Muscle layer of colon (tissue), 2 donors: Measurements from ENCODE around the gene EFR3B.

Experiments used
- H3K27ac ChIP-seq: one replicate; pipeline ENCODE4 v1.7.0; 2013; ENCODE audit warnings: low read depth, mild to moderate bottlenecking, low read length, moderate library complexity
- H3K27me3 ChIP-seq, 2 donors: one replicate each; pipeline ENCODE4 v1.7.0; 2013; ENCODE audit warnings: low read length in 2 of 2, mild to moderate bottlenecking in 2 of 2; ENCODE audit not compliant: insufficient read depth in 2 of 2, control insufficient read depth in 1 of 2
- H3K36me3 ChIP-seq: one replicate; pipeline ENCODE4 v1.7.0; 2013; ENCODE audit warnings: mild to moderate bottlenecking, low read length; ENCODE audit not compliant: insufficient read depth
- H3K4me1 ChIP-seq: one replicate; pipeline ENCODE4 v1.7.0; 2013; ENCODE audit warnings: mild to moderate bottlenecking, low read length; ENCODE audit not compliant: insufficient read depth
- H3K4me3 ChIP-seq, 2 donors: one replicate each; pipeline ENCODE4 v1.7.0; 2013; ENCODE audit warnings: low read length in 2 of 2, low read depth in 1 of 2, mild to moderate bottlenecking in 1 of 2, moderate library complexity in 1 of 2
- H3K9ac ChIP-seq: one replicate; pipeline ENCODE4 v1.7.0; 2013; ENCODE audit warnings: low read length
- H3K9me3 ChIP-seq: one replicate; pipeline ENCODE4 v1.7.0; 2013; ENCODE audit warnings: mild to moderate bottlenecking, low read length
- donor health status: abdominal sarcoma.
- donor health status: Adenocarcinoma of cecum.

The EFR3B gene

GRCh38 chr2:25018681-25019080 lies 23.2 kb upstream of the EFR3B start:
- Histone ChIP-seq H3K4me1 (no peaks in the 10 kb centered on the region), H3K9ac (no peak overlapping the region), H3K27me3 (no peaks in the 10 kb centered on the region), H3K27ac (no peak overlapping the region), H3K36me3 (no peaks in the 10 kb centered on the region), H3K4me3 (no peak overlapping the region), H3K9me3 (no peaks in the 10 kb centered on the region)

- no peaks in the 10 kb centered on the region for H3K36me3 ChIP-seq
Measured at GRCh38 chr2:25021791-25022362, 20.0 kb upstream of the EFR3B start.

GRCh38 chr2:25023333-25023732 lies 18.5 kb upstream of the EFR3B start:
- Histone ChIP-seq H3K27me3 (no peaks in the 10 kb centered on the region), H3K9ac (no peak overlapping the region), H3K4me1 (no peaks in the 10 kb centered on the region), H3K36me3 (no peaks in the 10 kb centered on the region), H3K9me3 (no peaks in the 10 kb centered on the region), H3K27ac (no peak overlapping the region), H3K4me3 (no peak overlapping the region)

More at GRCh38 chr2:25021791-25022362, 20.0 kb upstream of the EFR3B start:
- Histone ChIP-seq H3K9ac (no peak overlapping the region), H3K4me1 (no peaks in the 10 kb centered on the region), H3K27me3 (no peaks in the 10 kb centered on the region), H3K4me3 (no peak overlapping the region), H3K9me3 (no peaks in the 10 kb centered on the region), H3K27ac (no peak overlapping the region)

GRCh38 chr2:25025229-25026007 lies 16.5 kb upstream of the EFR3B start:
- Histone ChIP-seq H3K9me3 (no peaks in the 10 kb centered on the region), H3K4me3 (no peak overlapping the region)

GRCh38 chr2:25026008-25026530 lies 15.8 kb upstream of the EFR3B start:
- H3K36me3 ChIP-seq: no peaks in the 10 kb centered on the region
- H3K9ac ChIP-seq: no peak overlapping the region
- no peaks in the 10 kb centered on the region for H3K4me1 ChIP-seq
- H3K27me3 ChIP-seq: no peaks in the 10 kb centered on the region
- no peak overlapping the region for H3K27ac ChIP-seq
- no peaks in the 10 kb centered on the region for H3K9me3 ChIP-seq
- no peak overlapping the region for H3K4me3 ChIP-seq

More at GRCh38 chr2:25025229-25026007, 16.5 kb upstream of the EFR3B start:
- no peak overlapping the region for H3K27ac ChIP-seq
- no peak overlapping the region for H3K9ac ChIP-seq
- H3K4me1 ChIP-seq: no peaks in the 10 kb centered on the region
- no peaks in the 10 kb centered on the region for H3K27me3 ChIP-seq
- no peaks in the 10 kb centered on the region for H3K36me3 ChIP-seq

- no peak overlapping the region for H3K9ac ChIP-seq
- no peak overlapping the region for H3K4me3 ChIP-seq
- H3K27me3 ChIP-seq: no peaks in the 10 kb centered on the region
- no peaks in the 10 kb centered on the region for H3K9me3 ChIP-seq
- H3K4me1 ChIP-seq: no peaks in the 10 kb centered on the region
- H3K36me3 ChIP-seq: no peaks in the 10 kb centered on the region
- no peak overlapping the region for H3K27ac ChIP-seq
Measured at GRCh38 chr2:25029183-25029554, 12.7 kb upstream of the EFR3B start.

GRCh38 chr2:25030702-25031101 lies 11.2 kb upstream of the EFR3B start:
- Histone ChIP-seq H3K9ac (no peak overlapping the region), H3K9me3 (no peaks in the 10 kb centered on the region), H3K4me3 (no peak overlapping the region), H3K4me1 (no peaks in the 10 kb centered on the region), H3K27me3 (no peaks in the 10 kb centered on the region), H3K36me3 (no peaks in the 10 kb centered on the region), H3K27ac (no peak overlapping the region)

GRCh38 chr2:25032094-25032493 lies 9.8 kb upstream of the EFR3B start:
- Histone ChIP-seq H3K4me3 (no peak overlapping the region), H3K27ac (no peak overlapping the region), H3K4me1 (no peaks in the 10 kb centered on the region), H3K9me3 (no peaks in the 10 kb centered on the region), H3K36me3 (no peaks in the 10 kb centered on the region), H3K27me3 (no peaks in the 10 kb centered on the region), H3K9ac (no peak overlapping the region)

GRCh38 chr2:25032901-25033300 lies 9.0 kb upstream of the EFR3B start:
- Histone ChIP-seq H3K9ac (no peak overlapping the region), H3K9me3 (no peaks in the 10 kb centered on the region), H3K4me1 (no peaks in the 10 kb centered on the region), H3K27me3 (no peaks in the 10 kb centered on the region), H3K36me3 (no peaks in the 10 kb centered on the region), H3K4me3 (no peak overlapping the region), H3K27ac (no peak overlapping the region)

- Histone ChIP-seq H3K27me3 (no peaks in the 10 kb centered on the region), H3K9ac (no peak overlapping the region), H3K9me3 (no peaks in the 10 kb centered on the region), H3K4me3 (no peak overlapping the region), H3K4me1 (no peaks in the 10 kb centered on the region), H3K36me3 (no peaks in the 10 kb centered on the region), H3K27ac (no peak overlapping the region)
Measured at GRCh38 chr2:25034081-25034480, 7.8 kb upstream of the EFR3B start.

- Histone ChIP-seq H3K27ac (no peak overlapping the region), H3K9ac (no peak overlapping the region), H3K4me3 (no peak overlapping the region), H3K4me1 (no peaks in the 10 kb centered on the region), H3K9me3 (no peaks in the 10 kb centered on the region), H3K36me3 (no peaks in the 10 kb centered on the region), H3K27me3 (no peaks in the 10 kb centered on the region)
Measured at GRCh38 chr2:25035537-25036220, 6.2 kb upstream of the EFR3B start.
